GM19023 (cell line): Measurements from ENCODE around the gene MYORG.
A peak's percentile ranks its signal among the peaks of the same experiment; 100 is the strongest.

Source experiments
- ATAC-seq: cut with Tn5 transposase; IDR thresholded peaks from one replicate; pipeline ENCODE4 v1.9.1; 2021; ENCODE audit warnings: mild to moderate bottlenecking, moderate library complexity; ENCODE audit not compliant: unreplicated experiment

The MYORG gene

GRCh38 chr9:34334916-34335315 is 41.8 kb downstream of the MYORG start:
- no peak for ATAC-seq

- ATAC-seq: no peak
Measured at GRCh38 chr9:34334337-34334824, 42.3 kb downstream of the MYORG start.

GRCh38 chr9:34333836-34334235 is 42.9 kb downstream of the MYORG start:
- ATAC-seq: no peak

DNA sequence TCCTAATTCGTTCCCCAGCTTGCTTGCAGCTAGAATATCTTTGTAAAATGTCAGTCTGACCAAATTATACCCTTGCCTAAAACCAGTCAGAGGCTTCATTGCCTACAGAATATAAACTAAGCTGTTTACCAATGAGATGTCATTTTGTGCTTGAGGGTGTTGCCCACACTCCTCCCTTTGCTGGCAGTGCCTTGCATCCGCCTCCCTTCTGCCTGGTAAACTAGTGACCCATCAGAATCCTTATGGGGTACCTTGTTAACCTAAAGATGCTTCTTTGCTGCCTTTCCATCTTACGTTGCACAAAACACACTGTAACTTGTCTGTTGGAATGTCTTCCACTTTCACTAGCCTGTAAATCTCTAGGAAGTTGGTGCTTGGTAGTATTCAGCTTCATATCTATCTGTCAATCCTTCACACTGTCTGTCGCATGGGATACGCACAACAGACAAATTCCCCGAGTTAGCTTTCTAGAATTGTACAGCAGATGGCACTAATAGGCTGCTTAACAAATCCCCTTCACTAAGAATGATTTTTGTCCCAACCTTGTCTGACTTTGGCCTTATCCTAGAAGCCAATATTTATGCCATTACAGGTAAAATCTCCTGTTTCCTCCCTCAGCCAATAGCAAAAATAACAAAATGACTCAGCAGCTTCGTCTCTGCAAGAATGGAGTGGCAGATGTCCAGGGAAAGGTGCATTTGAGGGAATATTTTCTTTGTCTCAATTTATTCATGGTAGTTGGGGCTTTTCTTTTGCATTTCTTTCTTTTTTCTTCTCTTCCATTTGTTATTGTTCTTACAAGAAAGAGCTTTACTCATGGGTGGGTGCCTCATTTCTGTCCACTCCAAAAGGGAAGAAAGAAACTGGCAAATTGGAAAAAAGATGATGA is 44.4 kb downstream of the MYORG start:
- no peak for ATAC-seq

- ATAC-seq: no peak
Measured at GRCh38 chr9:34331196-34331595, 45.5 kb downstream of the MYORG start.

DNA sequence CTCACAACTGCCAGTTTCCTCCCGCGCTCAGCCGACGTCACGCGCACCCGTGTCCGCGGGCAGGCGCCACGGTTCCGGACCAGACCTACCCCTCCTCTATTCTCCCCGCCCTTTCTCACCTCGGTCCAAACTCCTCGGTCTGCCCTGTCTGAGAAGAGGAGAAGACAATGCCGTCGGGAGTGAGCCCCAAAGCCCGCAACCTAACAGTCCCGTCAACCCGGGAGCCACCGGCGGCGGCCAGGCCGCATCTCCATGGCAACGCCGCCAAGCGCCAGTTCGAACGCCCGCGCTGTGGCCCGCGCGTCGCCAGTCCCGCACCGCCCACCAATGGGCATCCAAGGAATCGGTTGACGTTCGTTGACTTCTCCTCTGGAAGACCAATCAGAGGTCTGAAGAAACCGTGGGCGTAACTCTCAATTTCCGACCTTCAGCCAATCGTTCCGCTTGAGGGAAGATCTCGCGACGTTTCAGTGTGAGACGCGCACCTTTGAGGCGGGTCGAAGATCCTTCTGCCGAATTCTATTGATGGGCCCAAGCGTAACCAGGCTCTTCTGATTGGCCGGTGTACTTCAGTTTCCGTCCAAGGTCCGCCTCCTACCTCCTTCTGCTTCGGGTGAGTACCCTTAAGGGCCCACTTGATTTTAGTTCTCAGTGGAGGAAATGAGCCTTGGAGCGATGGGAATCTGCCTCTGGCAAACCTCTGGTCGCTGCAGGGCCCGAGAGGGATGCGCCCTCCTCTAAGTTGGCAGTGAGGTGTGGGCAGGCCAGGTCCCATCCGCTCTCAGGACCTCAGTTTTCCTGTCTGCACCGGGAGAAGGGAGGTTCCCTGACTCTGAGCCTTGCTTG is 47.5 kb downstream of the MYORG start, which contains the start of the genes KIF24 and NUDT2:
KIF24 (minus strand) TSS at position 282 of the 846 bp plus-strand sequence. CDS start 17,922 bp downstream, outside the sequence.
NUDT2 (plus strand) TSS at position 583 of the 846 bp plus-strand sequence. CDS start 9,471 bp downstream, outside the sequence.
- peak; percentile 94 for ATAC-seq

DNA sequence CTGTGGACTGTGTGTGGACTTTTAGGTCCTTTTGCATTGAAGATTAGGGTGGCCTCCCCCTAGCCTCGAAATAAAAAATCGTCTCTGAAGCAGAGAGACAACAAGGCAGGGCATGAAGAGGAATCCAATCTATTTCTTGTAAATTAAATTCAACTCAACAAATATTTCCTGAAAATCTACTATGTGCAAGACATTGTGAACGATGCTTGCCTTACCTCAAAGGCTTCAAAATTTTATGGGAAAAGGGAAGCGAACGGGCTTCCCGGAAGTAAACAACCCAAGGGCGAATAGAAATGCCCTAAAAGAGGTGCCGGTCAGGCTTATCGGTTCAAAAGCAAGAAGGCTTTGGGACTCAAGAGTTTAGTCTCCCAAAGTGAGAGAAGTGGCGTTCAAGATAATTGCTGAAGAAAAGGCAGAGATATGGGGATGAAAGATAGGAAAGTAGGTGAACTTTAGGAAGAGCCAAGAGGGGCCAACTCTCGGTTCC is 48.2 kb downstream of the MYORG start:
- ATAC-seq: no peak

DNA sequence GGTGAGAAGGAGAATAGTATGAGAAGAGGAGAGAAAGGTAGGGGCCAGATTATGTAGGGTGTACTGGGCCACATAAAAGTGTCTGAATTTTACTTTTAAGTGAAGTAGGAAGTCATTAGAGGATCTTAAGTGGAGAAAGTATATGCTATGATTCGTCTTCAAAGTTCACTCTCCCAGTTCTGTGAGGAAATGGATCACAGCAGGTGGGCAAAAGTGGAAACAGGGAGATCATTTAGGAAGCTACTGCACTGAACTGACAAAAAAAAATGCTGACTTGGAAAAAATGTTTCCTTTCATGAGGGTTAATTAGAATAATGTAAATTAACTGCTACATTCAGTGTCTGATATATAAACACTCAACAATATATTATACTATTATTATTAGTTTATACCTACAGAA is 50.0 kb downstream of the MYORG start:
- ATAC-seq: no peak

DNA sequence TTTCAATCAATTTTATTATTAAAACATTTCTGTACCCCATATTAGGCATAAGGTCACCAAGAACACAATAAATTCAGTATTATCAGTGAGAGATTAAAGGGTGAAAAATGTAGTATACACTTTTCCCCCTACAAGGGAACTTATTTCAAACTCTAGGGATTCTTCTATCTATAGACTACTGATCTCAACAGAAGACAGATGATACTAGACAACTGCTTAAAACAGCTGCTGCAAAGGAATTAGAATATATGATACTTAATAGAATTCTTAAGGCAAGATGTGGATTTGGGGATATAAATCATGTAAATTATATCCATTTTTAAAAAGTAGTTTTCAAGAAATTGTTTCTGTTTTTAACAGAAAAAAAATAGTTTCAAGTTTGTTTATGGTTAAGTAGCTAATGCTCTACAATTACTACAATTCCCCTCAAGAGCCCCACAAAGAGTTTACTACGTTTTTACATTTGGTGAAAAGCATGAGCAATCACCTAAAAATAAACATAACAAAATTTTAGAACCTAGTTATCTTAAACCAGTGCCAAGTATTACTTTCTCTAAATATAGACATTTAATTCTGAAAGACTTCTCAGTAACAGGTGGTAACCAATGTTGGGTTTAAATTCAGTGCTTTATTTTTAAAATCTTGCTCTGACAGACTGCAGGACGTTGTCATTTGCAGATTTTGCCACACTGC is 53.7 kb downstream of the MYORG start:
- no peak for ATAC-seq

DNA sequence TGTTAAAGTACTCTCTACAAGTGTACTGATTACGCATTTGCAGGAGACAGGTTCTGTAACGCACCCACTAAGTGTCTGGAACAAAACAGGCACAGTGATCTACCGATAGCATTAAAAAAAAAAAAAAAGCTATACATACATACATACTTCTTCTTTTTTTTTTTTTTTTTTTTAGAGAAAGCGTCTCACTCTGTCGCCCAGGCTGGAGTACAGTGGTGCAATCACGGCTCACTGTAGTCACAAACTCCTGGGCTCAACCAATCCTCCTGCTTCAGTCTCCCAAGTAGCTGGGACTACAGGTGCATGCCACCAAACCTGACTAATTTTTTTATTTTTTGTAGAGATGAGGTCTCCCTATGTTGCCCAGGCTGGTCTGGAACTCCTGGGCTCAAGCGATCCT is 55.2 kb downstream of the MYORG start:
- ATAC-seq: no peak

- no peak for ATAC-seq
Measured at GRCh38 chr9:34318163-34318790, 58.4 kb downstream of the MYORG start.

DNA sequence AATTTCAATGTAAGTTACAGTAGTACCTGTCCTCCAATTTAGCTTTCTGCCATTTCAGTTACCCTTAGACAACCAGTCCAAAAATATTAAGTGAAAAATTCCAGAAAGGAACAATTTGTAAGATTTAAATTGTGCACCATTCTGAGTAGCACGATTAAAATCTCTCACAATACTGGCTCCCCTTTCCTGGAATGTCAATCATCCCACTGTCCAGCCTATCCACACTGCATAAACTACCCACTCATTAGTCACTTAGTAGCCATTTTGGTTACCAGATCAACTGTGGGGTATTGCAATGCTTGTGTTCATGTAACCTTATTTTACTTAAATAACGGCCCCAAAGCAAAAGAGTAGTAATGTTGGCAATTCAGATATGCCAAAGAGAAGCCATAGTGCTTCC is 59.3 kb downstream of the MYORG start:
- ATAC-seq: no peak
